Islet precursor cell (in vitro differentiated cells): ENCODE measurements around the gene MSANTD2.
A peak's percentile ranks its signal among the peaks of the same experiment; 100 is the strongest.

Experiments
- DNase-seq: peaks from one replicate; pipeline ENCODE4 v3.0.0-alpha.2; 2018

Gene MSANTD2

GRCh38 chr11:124751741-124752470, 48.3 kb downstream of the MSANTD2 start, which contains the start of gene VSIG2:
VSIG2 (minus strand) TSS chr11:124752255; CDS start chr11:124752137, 118 bp downstream.
- no peak for DNase-seq

- no peak for DNase-seq
Observed at GRCh38 chr11:124751391-124751740, 48.8 kb downstream of the MSANTD2 start.

GRCh38 chr11:124749912-124750311, 50.3 kb downstream of the MSANTD2 start:
- no peak for DNase-seq

- no peak for DNase-seq
Observed at GRCh38 chr11:124748481-124749343, 51.5 kb downstream of the MSANTD2 start.

GRCh38 chr11:124748100-124748418, 52.1 kb downstream of the MSANTD2 start:
- no peak for DNase-seq

GRCh38 chr11:124747406-124748099, 52.7 kb downstream of the MSANTD2 start:
- no peak for DNase-seq

GRCh38 chr11:124746621-124747243, 53.5 kb downstream of the MSANTD2 start:
- peak; percentile 97 for DNase-seq

- DNase-seq = peak; percentile 74
Observed at GRCh38 chr11:124745835-124746620, 54.2 kb downstream of the MSANTD2 start.

GRCh38 chr11:124745270-124745834, 54.9 kb downstream of the MSANTD2 start:
- no peak for DNase-seq

GRCh38 chr11:124743050-124743449, 57.2 kb downstream of the MSANTD2 start:
- no peak for DNase-seq

GRCh38 chr11:124742555-124742954, 57.7 kb downstream of the MSANTD2 start:
- DNase-seq = no peak

- DNase-seq = peak; percentile 64
Observed at GRCh38 chr11:124740277-124740882, 59.8 kb downstream of the MSANTD2 start.

GRCh38 chr11:124739479-124740276, 60.5 kb downstream of the MSANTD2 start, which contains the start of gene NRGN:
NRGN (plus strand) TSS chr11:124739942; CDS start chr11:124740085, 143 bp downstream.
- DNase-seq = peak; percentile 97

- no peak for DNase-seq
Observed at GRCh38 chr11:124738713-124739478, 61.3 kb downstream of the MSANTD2 start.

- DNase-seq = no peak
Observed at GRCh38 chr11:124737638-124738305, 62.4 kb downstream of the MSANTD2 start.

GRCh38 chr11:124736736-124737135, 63.5 kb downstream of the MSANTD2 start:
- no peak for DNase-seq

- DNase-seq = no peak
Observed at GRCh38 chr11:124732230-124732629, 68.0 kb downstream of the MSANTD2 start.

- DNase-seq = no peak
Observed at GRCh38 chr11:124729571-124729970, 70.6 kb downstream of the MSANTD2 start.

GRCh38 chr11:124728134-124728533, 72.1 kb downstream of the MSANTD2 start:
- DNase-seq = no peak
